Ascending aorta (tissue), 2 donors: Measurements from ENCODE around the gene VEGFB. TPM values are rescaled to one million over a fixed set of nuclear protein-coding genes. Genes with fewer than 3 reads are reported as not detected.

Experiments used
- DNase-seq, 2 donors: peaks; one replicate each; pipeline ENCODE4 v3.0.0-alpha.2; 2019; ENCODE audit warnings: low spot score in 2 of 2
- H3K27ac ChIP-seq, 2 donors: fragments of 200-600 bp; sonication (generic); one replicate each; pipeline ENCODE4 v1.5.1; 2016 to 2017; ENCODE audit warnings: mild to moderate bottlenecking in 1 of 2
- H3K27me3 ChIP-seq: fragments of 200-600 bp; sonication (generic); one replicate; pipeline ENCODE4 v1.5.1; 2017
- H3K36me3 ChIP-seq, 2 donors: fragments of 200-600 bp; sonication (generic); one replicate each; pipeline ENCODE4 v1.5.1; 2016
- H3K4me1 ChIP-seq, 2 donors: fragments of 200-600 bp; sonication (generic); one replicate each; pipeline ENCODE4 v1.5.1; 2016 to 2017; ENCODE audit warnings: mild to moderate bottlenecking in 1 of 2
- H3K4me3 ChIP-seq, 2 donors: fragments of 200-600 bp; sonication (generic); one replicate each; pipeline ENCODE4 v1.5.1; 2016 to 2017; ENCODE audit warnings: mild to moderate bottlenecking in 1 of 2
- H3K9me3 ChIP-seq, 2 donors: fragments of 200-600 bp; sonication (generic); one replicate each; pipeline ENCODE4 v1.5.1; 2016
- CTCF ChIP-seq, 3 experiments: fragments of 200-600 bp in 2 of 3; fragments of 450-650 bp in 1 of 3; sonication (generic) in 2 of 3; IDR thresholded peaks; one replicate each; pipeline ENCODE4 v1.5.1; 2016 to 2019; ENCODE audit warnings: antibody characterized with exemption in 3 of 3, mild to moderate bottlenecking in 1 of 3, moderate library complexity in 1 of 3
- intact Hi-C: fragments of 100-400 bp; cut with DNase I; formaldehyde crosslinking; loops from one replicate; pipeline ENCODE4 v1.15.1; 2023
- total RNA-seq: library from RNA; depleted of rRNA; stranded (reverse); fragments of >200 nt; gene quantifications from one replicate; pipeline ENCODE4 v1.1.0, GENCODE V29; 2016

Gene VEGFB
- total RNA-seq, 1 donor from 2014 or later = 188 TPM

DNA sequence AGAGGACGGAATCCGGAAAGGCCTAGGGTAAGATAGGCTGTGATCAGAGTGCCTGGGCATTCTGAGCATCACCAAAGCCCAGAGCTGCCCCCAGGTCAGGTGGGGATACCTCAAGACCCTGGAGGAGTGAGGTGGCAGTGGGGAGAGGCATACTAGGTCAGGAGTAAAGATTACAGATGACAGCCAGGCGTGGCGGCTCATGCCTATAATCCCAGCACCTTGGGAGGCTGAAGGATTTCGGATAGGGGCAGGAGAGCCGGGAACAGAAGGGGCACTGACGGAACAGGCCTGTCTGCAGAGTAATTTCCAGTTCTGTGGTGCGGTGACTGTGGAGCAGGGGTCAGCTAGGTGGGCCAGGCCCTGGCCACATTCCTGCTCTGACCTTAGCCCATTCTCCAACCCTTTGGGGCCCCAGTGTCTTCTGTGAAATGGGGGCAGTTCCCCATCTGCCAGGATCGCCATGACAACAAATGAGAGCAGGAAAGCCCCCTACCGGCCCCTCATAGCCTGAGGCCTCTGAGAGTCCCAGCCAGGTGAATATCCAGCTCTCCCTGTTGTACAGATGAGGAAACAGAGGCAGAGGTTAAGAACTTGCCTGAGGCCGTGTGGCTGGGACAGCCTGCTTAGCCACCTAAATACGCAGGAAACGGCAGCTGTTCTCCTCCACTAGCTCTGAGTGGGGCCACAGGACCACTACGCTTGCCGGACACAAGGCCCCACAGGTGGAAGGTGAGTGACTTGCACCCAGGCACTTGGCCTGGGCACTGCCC, 40.8 kb downstream of the VEGFB start:
- peaks cover 5 to 9% of the 10 kb centered on the region in 2 donors for H3K4me1 ChIP-seq
- no peaks in the 10 kb centered on the region for H3K9me3 ChIP-seq
- DNase-seq = no peak
- no peak overlapping the region for H3K4me3 ChIP-seq
- intact Hi-C loops = no loop called here
- H3K27ac ChIP-seq = no peak overlapping the region
- H3K36me3 ChIP-seq = peaks cover 13 to 34% of the 10 kb centered on the region in 2 donors
- TF ChIP-seq CTCF (IDR thresholded peaks at IDR 0.05) = no peak
- no peaks in the 10 kb centered on the region for H3K27me3 ChIP-seq

DNA sequence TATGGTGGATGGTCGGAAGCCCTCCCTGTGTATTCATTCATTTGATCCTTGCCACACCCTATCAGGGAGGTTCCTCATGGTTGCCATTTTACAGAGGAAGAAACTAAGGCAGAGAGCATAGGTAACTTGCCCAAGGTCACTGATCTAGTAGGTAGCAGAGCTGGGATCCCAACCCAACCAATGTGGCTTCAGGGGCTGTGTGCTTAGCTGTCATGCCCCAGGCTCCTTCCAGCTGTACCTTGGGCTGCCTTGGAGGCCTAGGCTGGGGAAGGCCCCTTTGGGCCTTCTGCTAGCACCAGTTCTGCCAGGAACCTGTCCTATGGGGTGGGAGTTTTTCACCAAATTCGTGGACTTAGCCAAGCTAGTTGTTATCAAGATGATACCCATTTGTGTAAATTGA, 41.5 kb downstream of the VEGFB start:
- no peak for TF ChIP-seq CTCF (IDR thresholded peaks at IDR 0.05)
- Histone ChIP-seq H3K36me3 (peaks cover 13 to 35% of the 10 kb centered on the region in 2 donors), H3K9me3 (no peaks in the 10 kb centered on the region), H3K27ac (no peak overlapping the region), H3K4me3 (no peak overlapping the region), H3K27me3 (no peaks in the 10 kb centered on the region), H3K4me1 (peaks cover 5 to 9% of the 10 kb centered on the region in 2 donors)
- DNase-seq = no peak
- intact Hi-C loops = no loop called here

- intact Hi-C loops = no loop called here
- Histone ChIP-seq H3K9me3 (no peaks in the 10 kb centered on the region), H3K27ac (no peak overlapping the region), H3K27me3 (no peaks in the 10 kb centered on the region), H3K4me1 (peaks cover 1 to 4% of the 10 kb centered on the region in 2 donors), H3K36me3 (peaks cover 13 to 39% of the 10 kb centered on the region in 2 donors), H3K4me3 (no peak overlapping the region)
- DNase-seq = no peak
- no peak for TF ChIP-seq CTCF (IDR thresholded peaks at IDR 0.05)
Observed at GRCh38 chr11:64276653-64277431, 42.5 kb downstream of the VEGFB start.

GRCh38 chr11:64278576-64279190, 44.3 kb downstream of the VEGFB start:
- Histone ChIP-seq H3K36me3 (peaks cover 13 to 42% of the 10 kb centered on the region in 2 donors), H3K4me1 (peaks cover 0 to 9% of the 10 kb centered on the region in 2 donors), H3K27ac (no peak overlapping the region), H3K9me3 (no peaks in the 10 kb centered on the region), H3K27me3 (no peaks in the 10 kb centered on the region), H3K4me3 (no peak overlapping the region)
- DNase-seq = no peak
- intact Hi-C loops = no loop called here
- no peak for TF ChIP-seq CTCF (IDR thresholded peaks at IDR 0.05)

DNA sequence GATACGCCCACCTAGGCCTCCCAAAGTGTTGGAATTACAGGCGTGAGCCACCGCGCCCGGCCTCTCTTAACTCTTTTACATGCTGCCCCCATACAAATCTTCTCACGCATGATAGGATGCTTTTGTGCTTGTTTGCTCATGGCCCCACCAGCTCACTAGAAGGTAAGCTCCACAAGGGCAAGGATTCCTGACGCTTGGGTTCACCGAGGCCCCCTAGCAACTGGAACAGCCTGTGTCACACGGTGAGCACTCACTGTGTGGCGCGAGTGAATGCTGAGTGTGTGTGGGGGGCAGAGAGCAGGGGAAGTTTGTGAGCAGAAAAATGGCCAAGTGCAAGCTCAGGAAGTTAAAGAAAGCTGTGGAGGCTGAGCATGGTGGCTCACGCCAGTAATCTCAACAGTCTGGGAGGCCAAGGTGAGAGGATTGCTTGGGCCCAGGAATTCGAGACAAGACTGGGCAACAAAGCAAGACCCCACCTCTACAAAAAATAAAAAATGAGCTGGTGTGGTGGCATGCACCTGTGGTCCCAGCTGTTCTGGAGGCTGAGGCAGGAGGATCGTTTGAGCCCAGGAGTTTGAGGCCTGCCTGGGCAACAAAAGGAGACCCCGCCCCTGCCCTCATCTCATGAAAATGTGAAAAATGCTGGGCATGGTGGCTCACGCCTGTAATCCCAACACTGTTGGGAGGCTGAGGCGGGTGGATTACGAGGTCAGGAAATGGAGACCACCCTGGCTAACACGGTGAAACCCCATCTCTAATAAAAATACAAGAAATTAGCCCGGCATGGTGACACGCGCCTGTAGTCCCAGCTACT, 47.8 kb downstream of the VEGFB start:
- intact Hi-C loops = no loop called here
- Histone ChIP-seq H3K27ac (no peak overlapping the region), H3K4me1 (peaks cover 4 to 20% of the 10 kb centered on the region in 2 donors), H3K27me3 (no peaks in the 10 kb centered on the region), H3K4me3 (no peak overlapping the region), H3K9me3 (no peaks in the 10 kb centered on the region), H3K36me3 (peaks cover 8 to 30% of the 10 kb centered on the region in 2 donors)
- no peak for TF ChIP-seq CTCF (IDR thresholded peaks at IDR 0.05)
- DNase-seq = no peak
